Suppressor macrophage treated with lipopolysaccharide for 4 hours (primary cell): ENCODE results near the gene DKK3.

Experiments used
- DNase-seq: peaks from one replicate; pipeline ENCODE4 v3.0.0-alpha.2; 2020

The DKK3 gene

DNA sequence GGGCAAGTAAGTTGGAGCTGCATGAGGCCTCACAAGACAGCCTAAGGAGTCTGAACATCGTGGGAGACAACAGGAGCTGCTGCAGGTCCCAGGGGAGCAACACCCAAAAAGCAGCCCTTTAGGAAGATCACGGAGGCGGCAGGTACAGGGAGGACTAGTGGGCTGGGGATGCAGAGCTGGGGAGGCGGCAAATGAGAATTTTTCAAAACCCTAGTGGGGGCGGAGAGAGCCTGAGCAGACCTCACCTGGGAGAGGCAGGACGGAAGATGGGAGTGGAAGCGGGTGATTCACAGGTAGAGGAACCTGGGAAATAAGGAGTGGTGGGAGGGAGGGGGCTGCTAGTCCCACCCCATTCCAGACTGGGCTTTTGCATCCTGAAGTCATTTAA lies 42.1 kb downstream of the DKK3 start:
- no peak for DNase-seq

DNA sequence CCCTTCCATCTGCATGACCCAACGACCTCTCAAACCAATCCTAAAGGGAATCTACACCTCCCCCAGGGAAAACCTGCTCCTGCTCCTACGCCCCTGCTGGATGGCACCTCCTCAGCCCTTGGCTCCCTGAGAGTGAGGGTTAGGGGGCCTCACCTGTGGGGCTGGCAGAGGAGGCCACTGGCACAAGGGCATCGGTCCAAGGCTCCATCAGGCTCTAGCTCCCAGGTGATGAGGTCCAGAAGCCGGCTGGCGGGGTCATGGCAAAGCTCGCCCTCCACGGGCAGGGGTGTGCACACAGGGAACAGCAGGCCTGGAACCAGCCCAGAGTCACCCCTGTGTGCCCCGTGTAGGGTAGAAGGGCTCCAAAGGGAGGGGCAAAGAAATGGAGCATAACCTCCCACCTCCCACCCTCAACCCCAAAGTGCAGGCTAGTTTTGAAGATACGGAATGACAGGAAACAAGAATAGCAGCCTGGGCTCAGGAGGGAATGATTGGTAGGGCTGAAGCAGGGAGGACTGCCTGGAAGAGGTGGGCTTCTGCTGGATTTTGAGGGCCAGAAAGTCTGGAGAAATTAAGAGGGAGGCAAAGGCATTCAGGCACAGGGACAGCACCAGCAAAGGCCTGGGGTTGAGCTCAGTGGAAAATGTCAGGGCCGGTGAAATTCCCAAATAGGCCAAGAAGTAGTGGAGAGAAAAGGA lies 42.6 kb downstream of the DKK3 start:
- DNase-seq, result no peak

DNA sequence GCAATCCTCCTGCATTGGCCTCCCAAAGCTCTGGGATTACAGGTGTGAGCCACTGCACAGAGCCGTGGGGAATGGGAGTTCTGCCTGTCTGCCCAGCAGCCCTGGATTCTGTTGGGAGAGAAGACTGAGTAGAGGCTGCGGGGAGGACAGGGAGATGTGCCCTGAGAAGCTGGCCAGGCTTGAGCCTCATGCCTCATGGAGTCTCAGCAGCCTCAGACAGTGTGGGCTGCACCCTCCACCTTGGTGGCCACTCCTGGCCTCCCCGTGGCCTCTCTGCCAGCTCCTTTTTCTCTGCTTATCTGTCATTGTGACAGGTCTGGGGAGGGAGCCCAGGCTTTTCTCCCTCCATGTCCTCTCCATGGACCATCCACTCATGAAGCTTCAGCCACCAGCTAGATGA lies 43.2 kb downstream of the DKK3 start:
- no peak for DNase-seq

DNA sequence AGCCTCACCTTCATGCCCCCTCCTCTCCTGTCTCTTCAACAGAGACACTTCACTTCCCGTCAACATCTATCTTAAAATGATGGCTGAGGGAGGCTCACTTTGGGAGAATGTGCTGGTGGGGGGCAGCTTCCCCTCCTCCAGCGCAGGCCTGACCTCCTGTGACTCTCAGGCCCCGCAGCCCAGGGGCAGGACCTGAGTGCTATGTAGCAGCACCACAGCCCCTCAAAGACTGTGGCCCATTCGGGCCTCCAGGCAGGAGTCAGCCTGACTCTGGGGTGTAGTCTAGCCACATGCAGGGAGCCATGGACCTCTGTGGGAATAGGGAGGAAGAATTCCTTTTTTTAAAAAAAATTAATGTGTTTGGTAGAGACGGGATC lies 43.7 kb downstream of the DKK3 start:
- no peak for DNase-seq

DNA sequence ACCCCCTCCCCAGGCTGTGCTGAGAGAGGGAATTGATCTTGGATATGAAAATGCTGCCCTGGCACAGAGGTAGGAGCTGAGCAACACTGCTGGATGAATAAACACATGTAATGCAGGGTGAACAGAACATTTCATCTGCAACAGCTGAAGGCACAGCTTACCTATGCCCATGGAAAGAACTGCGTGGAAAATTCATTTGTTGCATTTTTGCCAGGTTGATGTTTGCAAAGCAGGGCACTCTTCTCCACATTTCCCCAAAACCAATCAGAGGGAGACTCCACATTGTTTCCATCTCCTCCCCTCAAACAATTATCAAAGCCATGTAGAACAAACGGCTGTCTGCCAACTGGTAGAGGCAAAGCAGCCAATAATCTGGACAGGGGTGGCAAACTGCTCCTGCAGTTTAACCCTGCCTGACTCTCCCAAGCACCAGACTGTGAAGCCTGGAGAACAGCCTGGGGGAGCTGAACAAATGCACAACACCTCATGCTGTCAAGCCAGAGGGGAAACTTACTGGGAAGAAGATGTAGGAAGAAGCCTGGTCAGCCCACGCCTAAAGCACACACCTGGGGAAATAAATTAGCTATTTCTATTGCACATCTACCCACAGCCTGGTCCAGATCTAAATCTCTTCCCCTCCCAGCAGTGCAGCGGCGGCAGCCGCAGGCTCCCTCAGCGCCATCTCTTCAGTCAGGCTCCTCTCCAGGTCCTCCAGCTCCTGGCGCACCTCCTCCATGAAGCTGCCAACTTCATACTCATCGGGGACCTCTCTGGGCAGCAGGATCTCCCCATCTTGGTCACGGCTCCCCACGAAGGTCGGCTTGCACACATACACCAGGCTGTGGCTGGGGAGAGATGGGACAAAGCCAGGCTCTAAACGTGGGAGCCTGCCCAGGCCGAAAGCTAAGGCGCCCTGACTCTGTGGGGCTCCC lies 44.3 kb downstream of the DKK3 start:
- DNase-seq, result no peak

DNA sequence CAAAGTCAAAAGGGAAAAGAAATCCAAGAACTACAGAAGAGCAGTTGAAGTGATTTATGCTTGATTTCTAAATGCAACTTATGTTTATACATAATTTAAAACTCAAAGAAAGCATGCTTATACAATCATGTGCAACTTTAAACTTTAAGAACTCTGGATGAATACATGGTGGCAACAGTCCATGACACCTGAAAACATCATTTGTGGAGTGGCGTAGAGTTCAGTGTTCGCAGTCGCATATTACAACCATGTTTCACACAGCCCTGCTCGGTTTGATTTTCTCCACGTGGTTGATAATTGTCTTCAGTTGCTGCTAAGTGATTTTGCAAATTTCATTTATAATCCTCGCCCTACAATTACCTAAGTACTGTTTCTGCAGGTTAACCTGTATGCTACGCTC lies 45.4 kb downstream of the DKK3 start:
- DNase-seq, result no peak

DNA sequence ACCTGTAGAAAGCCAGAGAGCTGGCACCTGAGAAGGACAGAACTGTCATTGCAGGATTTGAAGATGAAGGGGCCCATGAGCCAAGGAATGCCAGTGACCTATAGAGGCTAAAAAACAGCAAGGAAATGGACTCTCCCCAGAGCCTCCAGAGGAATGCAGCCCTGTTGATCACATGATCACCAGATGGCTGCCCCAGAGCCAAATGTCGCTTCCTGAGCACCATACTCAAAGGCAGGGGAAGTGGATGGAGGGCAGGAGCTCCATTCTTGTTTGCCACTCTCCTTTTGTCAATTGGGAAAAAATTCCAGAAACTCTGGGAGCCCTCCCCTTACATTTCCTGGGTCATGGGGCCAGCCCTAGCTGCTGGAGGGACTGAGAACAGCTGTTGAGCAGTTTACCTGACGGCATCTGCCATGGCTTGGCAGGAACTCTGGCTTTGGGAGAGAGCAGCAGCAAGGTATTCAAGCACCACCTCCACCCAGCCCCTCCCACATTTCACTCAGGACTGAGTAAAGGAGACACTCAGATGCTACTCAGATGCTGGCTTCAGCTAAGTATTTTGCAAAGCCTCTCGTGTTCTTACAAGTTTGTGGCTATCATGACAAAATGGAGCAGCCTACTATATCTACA lies 46.9 kb downstream of the DKK3 start:
- DNase-seq, result no peak

DNA sequence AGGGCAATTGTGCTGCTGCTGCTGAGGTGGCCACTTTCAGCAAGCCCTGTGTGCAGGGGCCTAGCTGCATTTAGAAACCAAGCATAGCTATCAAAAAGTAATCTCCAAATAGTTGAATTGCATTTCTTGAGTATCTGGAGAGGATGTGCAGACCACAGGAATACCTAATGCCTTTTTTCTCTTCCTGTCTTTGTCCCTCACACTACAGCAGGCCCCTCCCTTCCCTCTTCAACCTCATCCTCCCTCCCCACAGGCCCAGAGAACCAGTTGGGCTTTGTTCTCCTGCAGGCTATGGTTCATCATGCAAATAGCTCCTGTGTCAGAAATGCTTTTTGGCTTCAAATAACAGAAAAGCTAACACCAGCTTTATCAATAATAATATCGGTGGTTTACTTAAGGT lies 47.7 kb downstream of the DKK3 start:
- no peak for DNase-seq

DNA sequence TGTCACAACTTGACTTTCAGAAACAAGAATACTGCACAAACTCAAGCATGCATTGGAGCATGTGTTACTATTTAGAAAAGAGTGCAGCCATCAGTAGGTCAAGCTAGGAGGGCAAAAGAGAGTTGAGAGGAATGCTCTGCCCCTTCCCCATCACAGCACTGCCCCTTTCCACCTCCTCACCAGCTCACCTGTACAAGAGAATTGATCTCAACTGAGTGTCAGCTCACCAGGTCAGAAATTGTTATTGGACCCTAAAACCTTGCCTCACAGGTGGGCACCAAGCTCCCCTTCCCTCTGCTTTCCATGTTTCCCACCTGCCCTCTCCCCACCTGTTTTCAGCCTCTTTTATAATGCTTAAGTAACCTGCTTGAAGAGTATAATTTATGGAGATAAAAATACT lies 48.8 kb downstream of the DKK3 start:
- no peak for DNase-seq

DNA sequence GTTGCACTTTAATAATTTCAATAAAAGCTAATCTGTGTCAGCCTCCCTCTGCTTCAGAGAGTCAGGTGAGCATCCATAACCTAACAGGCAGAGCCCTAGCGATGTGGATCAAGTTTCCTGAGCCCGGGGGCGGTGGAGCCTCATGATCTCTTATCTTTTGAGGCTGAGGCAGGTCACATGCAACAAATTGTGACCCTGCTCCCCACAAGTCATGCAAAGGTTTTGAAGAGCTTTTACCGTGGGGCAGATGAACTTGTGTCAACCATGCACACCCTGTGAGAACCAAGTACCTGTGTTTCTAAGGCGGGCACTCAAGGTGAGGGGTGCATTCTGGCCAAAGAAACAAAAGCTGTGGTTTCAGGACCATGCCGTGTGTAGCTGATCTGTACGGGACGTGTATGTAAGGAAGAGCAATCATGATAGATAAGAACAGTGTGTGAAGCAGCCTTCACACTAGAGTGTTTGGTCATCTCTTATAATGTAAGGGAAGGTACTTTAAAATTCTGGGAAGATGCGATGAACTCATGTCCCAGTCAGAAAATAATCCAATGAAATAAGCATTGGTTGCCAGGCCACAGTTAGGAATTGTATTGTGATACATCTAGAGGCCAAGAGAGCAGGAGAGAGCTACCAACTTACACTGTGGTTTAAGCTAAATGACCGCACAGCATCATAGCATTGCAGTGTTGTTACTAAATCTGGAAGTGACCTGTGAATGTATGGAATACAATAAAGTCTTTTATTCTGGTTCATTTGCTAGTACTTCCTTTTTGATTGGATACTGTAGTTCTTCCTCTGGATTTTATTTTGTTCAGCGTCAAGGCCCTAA lies 49.8 kb downstream of the DKK3 start:
- DNase-seq, result no peak

DNA sequence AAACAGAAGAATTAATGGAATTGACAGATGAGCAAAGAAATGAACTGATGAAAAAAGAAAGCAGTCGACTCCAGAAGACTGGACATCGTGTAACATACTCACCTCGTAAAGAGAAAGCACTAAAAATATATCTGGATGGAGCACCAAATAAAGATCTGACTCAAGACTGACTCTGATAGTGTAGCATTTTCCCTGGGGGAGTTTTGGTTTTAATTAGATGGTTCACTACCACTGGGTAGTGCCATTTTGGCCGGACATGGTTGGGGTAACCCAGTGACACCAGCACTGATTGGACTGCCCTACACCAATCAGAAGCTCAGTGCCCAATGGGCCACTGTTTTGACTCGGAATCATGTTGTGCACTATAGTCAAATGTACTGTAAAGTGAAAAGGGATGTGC lies 52.4 kb downstream of the DKK3 start:
- no peak for DNase-seq

DNA sequence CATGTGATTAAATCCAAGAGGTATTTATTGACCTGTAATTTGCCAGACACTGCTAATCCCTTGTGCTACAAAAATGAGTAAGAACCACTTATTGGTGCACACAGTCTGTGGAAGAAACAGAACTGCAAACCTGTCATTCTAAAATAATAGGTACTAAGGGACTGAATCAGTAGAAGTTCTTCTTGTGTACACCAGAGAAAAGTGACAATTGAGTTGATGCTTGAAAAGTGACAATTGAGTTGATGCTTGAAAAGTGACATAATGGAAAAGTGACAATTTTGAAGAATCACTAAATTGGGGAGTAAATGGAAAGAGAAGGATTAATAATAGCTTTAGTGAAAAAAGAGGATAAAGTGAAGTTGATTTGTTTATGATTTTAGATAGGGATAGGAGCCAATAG lies 56.4 kb downstream of the DKK3 start:
- DNase-seq, result no peak

DNA sequence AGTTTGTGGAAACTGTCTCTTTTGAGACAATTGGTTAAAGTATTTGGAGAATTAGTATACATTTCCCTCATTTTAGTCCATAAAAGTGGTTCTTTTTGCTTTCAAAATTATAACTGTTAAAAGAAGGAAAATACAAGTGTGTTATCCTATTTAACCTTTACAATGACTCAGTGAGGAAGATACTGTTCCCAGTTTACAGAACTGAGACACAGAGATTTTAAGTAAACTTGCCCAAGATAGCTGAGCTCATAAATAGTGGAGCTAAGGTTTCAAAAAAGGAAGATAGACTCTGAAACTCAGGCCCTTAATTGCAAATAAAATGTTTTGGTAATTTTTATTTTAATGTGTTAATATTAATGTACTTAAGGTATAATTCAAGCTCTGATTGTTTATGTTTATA lies 58.9 kb downstream of the DKK3 start:
- peak; percentile 24 for DNase-seq

DNA sequence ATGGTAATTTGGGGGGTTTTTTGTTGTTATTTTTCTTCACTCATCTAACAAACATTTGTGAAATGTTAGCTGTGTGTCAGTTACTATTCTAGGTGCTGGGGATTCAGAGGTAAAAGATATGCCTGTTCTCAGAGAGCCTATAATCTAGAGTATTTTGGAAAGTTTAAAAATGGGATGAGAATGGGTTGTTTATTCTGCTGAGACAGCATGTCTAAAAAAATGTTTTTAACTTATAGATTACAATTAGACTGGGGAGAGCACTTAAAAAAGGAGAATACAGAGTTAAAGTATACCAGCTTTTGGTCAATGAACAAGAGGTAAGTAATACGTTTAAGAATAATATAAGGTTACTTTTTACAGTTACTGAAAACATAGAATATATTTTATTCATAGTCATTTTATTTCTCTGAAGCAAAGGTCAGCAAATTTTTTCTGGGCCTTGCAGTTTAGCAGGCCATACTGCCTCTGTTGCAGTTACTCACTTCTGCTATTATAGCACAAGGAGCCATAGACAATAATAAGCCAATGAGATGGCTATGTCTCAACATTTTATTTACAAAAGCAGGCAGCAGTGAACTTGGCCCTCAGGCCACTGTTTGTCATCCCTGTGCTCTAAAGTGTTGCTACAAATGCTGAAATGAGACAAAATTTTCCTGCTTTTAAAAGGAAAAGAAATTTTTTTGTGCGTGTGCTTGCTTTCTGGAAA lies 60.0 kb downstream of the DKK3 start:
- peak; percentile 12 for DNase-seq

DNA sequence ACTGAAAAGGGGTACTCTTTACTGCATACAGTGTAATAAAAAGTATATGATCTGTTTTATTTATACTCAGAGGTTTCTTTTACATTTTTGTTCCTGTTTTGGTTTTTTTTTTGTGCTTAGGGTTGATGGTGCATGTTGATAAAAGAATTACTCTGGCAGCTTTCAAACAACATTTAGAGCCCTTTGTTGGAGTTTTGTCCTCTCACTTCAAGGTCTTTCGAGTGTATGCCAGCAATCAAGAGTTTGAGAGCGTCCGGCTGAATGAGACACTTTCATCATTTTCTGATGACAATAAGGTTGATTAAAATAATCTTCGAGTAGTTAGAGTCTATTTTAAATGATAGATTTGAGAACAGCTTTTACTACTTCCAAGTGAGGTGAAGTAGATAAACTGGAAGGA lies 60.6 kb downstream of the DKK3 start:
- no peak for DNase-seq

DNA sequence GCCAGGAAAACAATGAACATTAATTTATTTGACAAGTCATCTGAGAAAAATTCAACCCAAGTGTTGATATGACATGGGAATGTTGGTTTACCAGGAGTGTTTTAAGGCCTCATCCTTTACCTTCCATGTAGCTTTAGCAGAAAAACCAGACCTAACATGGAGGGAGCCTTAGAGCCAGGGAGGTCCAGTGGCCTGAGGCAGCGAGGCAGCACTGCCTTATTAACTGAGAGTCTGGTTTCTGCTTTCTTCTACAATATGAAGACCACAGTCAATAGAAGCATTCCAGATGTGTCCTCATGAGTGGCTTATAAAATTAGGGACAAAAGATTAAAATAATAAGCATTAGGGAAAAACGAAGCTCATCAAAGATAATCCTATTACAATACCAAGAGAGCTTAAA lies 61.5 kb downstream of the DKK3 start:
- no peak for DNase-seq

DNA sequence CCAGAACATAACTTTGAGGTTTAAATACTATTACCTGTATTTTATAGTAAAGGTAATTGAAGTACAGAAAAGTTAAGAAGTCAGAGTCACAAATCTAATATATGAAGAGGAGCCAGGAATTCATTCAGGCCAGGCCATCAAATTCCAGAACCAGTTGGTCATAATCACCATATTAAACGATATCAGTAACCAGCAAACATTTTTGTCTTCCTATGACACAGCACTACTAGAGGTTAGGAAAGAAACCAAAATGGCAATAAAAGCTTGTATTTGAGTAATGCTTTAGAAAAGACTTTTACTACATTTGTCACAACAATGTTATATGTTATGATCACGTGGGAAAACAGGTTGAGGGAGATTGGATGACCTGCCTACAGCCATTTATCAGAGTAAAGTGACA lies 62.2 kb downstream of the DKK3 start:
- DNase-seq, result no peak

DNA sequence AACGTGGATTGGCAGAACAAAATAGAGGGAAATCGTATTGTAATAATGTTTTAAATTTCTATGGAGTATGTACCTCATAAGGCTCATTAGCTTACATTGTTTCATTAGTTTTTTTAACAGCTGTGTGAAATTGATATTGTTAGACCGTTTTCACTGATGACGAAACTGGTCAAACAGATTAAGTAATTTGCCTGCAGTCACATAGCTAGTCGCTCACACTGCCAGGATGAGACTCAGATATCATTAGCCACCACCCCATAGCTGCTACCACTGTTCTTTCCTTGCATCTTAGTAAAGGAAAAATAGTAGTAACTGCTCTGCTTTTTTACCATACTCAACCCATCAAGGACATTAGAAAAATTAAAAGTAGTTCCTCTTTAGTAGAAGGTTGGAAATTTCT lies 64.0 kb downstream of the DKK3 start:
- DNase-seq, result no peak

DNA sequence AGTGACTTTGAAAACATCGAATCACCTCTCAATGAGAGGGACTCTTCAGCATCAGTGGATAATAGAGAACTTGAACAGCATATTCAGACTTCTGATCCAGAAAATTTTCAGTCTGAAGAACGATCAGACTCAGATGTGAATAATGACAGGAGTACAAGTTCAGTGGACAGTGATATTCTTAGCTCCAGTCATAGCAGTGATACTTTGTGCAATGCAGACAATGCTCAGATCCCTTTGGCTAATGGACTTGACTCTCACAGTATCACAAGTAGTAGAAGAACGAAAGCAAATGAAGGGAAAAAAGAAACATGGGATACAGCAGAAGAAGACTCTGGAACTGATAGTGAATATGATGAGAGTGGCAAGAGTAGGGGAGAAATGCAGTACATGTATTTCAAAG lies 65.8 kb downstream of the DKK3 start:
- DNase-seq, result no peak

DNA sequence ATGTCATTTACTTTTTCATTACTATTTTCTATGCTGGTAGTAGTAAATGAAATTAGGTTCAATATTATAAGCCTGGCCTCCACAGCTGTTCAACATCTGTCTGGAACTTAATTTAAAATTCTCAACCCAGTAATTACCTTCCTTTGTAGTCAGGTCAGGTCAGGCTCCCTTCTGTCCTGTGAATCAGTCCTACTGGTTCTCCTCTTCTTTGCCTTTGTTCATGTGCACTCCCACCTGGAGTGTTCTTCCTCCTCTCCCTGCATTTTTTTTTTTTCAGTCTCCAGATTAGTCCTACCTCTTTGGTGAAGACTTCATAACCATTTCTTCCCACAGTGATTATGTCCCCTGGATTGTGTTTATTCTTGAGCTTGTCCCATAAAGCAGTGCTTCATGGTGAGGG lies 67.9 kb downstream of the DKK3 start:
- no peak for DNase-seq

DNA sequence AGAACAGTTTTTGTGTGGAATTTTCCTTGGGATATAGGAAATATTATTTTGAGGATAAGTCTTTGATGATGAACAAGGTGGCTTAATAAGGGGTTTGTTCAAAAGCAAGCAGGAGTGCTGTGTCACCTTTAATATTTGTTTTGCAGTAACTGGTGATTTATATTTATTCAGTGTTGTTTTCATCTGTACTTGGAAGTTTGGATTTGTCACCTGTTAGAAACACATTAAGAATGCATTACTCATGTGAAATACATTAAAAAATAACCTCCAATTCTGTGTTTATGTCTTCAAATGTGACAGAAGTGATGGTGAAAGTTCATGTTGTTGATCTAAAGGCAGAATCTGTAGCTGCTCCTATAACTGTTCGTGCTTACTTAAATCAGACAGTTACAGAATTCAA lies 70.5 kb downstream of the DKK3 start:
- DNase-seq, result no peak

DNA sequence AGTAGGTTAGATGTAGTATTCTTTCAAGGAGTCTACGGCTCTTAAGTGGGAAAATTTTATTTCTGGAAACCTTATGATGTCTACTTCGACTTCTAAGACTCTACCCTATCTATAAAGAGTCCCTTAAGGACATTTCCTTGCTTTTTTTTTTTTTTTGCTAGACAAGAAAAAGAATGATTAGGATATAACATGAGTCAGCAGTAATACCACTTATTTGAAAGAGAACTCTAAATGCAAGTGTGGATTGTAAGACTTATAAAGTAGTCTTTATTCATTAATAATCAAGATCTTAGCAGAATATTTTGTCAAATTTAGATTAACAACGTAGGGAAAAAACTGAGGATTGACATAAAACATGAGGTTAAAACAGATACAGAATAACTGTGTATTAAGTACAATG lies 71.0 kb downstream of the DKK3 start:
- DNase-seq, result no peak

DNA sequence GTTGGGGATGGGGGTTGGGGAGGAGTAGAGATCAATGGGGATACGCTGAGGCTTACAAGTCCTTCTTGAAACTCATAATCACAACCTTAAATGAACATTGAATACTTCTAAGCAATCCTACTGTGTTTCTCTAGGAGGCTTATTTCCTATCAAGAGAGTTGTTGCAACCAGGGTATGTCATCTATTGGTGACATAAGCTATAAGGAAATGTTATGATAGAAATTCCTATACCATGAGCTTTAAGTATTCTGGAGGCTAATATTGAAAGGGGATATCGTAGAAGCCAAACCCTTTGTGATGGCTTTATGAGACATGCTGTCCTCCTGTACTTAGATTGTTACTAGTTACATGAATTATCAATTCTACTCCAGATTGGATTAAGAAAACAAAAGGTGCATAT lies 72.9 kb downstream of the DKK3 start:
- no peak for DNase-seq
